ENCODE measurements around the gene INPP1. TPM values are rescaled to one million over a fixed set of nuclear protein-coding genes. Genes with fewer than 3 reads are reported as not detected.

Gene INPP1
- total RNA-seq, 1 experiment from 2014 or later: 4.0 TPM

DNA sequence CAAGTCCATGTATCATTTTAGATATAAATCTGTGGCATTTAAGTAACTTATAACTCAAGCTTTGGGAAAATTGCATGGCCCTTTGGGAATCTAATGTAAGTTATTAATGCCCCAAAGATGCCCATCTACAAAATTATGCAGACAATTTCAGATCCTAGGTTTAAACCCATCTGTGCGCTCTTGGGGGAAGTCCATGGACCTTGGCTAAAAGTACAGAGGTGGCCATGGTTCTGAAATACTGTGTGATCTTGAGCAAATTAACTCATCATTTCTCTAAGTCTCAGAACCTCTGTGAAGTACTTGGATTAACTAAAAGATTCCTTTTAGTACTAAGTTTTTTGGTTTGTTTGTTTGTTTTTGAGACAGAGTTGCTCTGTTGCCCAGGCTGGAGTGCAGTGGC is 19.5 kb downstream of the INPP1 start:
- Histone ChIP-seq H2AFZ (ENCODE audit: low read length) (no peak overlapping the region), H3K4me2 (ENCODE audit: low read length) (no peak overlapping the region), H3F3A (ENCODE audit: low read length, unreplicated experiment) (no peaks in the 10 kb centered on the region), H3K27me3 (ENCODE audit: low read length) (no peaks in the 10 kb centered on the region), H3K9me2 (replicated peaks; ENCODE audit: low read length) (no peaks in the 10 kb centered on the region), H3K9ac (ENCODE audit: low read length) (no peak overlapping the region), H3K4me3 (ENCODE audit: low read length) (no peak overlapping the region), H3K27ac (ENCODE audit: low read length) (no peak overlapping the region), H3K36me3 (ENCODE audit: low read depth, low read length) (no peaks in the 10 kb centered on the region), H3K79me2 (ENCODE audit: low read length) (no peaks in the 10 kb centered on the region), H3K9me3 (ENCODE audit: low read length) (no peaks in the 10 kb centered on the region), H4K20me1 (ENCODE audit: low read length) (no peaks in the 10 kb centered on the region), H3K4me1 (ENCODE audit: insufficient read depth, low read length) (no peaks in the 10 kb centered on the region)
- ATAC-seq (no peak), DNase-seq (no peak)
- POLR2A ChIA-PET (ENCODE audit: unreplicated experiment): no interaction called here
- CTCF ChIA-PET: no interaction called here
- no TSS peak for BruUV-seq (replicated peaks)
- TF ChIP-seq EZH2 (IDR thresholded peaks at IDR 0.05; ENCODE audit: low read length, unreplicated experiment) (no peak), EZH2phosphoT487 (IDR thresholded peaks at IDR 0.05; ENCODE audit: borderline replicate concordance, low read length) (no peak)
- TF ChIP-seq, protein P1, sequence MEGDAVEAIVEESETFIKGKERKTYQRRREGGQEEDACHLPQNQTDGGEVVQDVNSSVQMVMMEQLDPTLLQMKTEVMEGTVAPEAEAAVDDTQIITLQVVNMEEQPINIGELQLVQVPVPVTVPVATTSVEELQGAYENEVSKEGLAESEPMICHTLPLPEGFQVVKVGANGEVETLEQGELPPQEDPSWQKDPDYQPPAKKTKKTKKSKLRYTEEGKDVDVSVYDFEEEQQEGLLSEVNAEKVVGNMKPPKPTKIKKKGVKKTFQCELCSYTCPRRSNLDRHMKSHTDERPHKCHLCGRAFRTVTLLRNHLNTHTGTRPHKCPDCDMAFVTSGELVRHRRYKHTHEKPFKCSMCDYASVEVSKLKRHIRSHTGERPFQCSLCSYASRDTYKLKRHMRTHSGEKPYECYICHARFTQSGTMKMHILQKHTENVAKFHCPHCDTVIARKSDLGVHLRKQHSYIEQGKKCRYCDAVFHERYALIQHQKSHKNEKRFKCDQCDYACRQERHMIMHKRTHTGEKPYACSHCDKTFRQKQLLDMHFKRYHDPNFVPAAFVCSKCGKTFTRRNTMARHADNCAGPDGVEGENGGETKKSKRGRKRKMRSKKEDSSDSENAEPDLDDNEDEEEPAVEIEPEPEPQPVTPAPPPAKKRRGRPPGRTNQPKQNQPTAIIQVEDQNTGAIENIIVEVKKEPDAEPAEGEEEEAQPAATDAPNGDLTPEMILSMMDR (conservative IDR thresholded peaks at IDR 0.05; ENCODE audit: low read depth, low read length): no peak
- intact Hi-C loops (cut with micrococcal nuclease): no loop called here

DNA sequence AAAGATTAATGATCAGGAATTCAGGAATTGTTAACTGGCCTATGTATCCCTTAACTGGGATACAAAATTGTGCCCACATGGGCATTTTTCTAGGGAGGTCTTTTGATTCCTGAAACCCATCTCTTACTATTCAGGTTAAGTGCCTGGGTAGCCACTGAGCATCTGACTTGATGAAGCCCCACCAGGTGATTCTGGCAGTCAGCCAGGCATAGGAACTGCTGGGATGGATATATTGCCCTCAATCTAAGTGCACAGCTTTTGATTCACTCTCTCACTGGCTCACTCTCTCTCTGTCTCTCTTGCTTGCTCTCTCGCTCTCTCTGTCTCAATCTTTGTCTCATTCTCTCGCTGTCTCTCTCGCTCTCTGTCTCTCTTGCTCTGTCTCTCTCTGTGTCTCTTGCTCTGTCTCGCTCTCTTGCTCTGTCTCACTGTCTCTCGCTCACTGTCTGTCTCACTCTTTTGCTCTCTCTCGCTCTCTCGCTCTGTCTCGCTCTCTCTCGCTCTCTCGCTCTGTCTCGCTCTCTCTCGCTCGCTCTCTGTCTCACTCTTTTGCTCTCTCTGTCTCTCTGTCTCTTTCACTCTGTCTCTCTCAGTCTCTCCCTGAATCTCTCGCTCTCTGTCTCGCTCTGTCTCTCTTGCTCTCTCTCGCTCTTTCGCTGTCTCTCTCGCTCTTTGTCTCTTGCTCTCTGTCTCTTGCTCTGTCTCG is 22.3 kb downstream of the INPP1 start:
- no peaks in the 10 kb centered on the region for H3K36me3 ChIP-seq (ENCODE audit: low read depth, low read length)
- no peak overlapping the region for H3K27ac ChIP-seq (ENCODE audit: low read length)
- H4K20me1 ChIP-seq (ENCODE audit: low read length): no peaks in the 10 kb centered on the region
- no peaks in the 10 kb centered on the region for H3K79me2 ChIP-seq (ENCODE audit: low read length)
- CTCF ChIA-PET: no interaction called here
- H2AFZ ChIP-seq (ENCODE audit: low read length): no peak overlapping the region
- no peak overlapping the region for H3K9ac ChIP-seq (ENCODE audit: low read length)
- no TSS peak for BruUV-seq (replicated peaks)
- H3F3A ChIP-seq (ENCODE audit: low read length, unreplicated experiment): no peaks in the 10 kb centered on the region
- no peak for DNase-seq
- POLR2A ChIA-PET (ENCODE audit: unreplicated experiment): no interaction called here
- TF ChIP-seq EZH2phosphoT487 (IDR thresholded peaks at IDR 0.05; ENCODE audit: borderline replicate concordance, low read length) (no peak), EZH2 (IDR thresholded peaks at IDR 0.05; ENCODE audit: low read length, unreplicated experiment) (no peak)
- TF ChIP-seq, protein P1 (conservative IDR thresholded peaks at IDR 0.05; ENCODE audit: low read depth, low read length): no peak
- H3K27me3 ChIP-seq (ENCODE audit: low read length): no peaks in the 10 kb centered on the region
- H3K4me3 ChIP-seq (ENCODE audit: low read length): no peak overlapping the region
- intact Hi-C loops (cut with micrococcal nuclease): no loop called here
- H3K4me1 ChIP-seq (ENCODE audit: insufficient read depth, low read length): no peaks in the 10 kb centered on the region
- no peaks in the 10 kb centered on the region for H3K9me2 ChIP-seq (replicated peaks; ENCODE audit: low read length)
- ATAC-seq: no peak
- H3K9me3 ChIP-seq (ENCODE audit: low read length): no peaks in the 10 kb centered on the region
- no peak overlapping the region for H3K4me2 ChIP-seq (ENCODE audit: low read length)

DNA sequence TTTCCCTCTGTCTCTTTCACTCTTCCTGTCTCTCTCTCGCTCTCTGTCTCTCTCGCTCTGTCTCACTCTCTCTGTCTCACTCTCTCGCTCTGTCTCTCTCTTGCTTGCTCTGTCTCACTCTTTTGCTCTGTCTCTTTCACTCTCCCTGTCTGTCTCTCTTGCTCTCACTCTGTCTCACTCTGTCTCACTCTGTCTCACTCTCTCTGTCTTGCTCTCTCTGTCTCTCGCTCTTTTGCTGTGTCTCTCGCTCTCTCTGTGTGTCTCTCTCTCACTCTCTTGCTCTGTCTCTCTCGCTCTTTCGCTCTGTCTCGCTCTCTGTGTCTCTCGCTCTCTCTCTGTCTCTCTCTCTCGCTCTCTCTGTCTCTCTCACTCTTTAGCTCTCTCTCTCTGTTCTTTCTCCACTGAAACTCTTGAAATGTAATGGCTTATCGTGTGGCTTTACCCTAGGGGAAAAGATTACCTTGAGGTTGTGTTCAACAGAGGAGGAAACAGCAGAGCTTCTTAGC is 22.9 kb downstream of the INPP1 start:
- no peak overlapping the region for H3K4me2 ChIP-seq (ENCODE audit: low read length)
- H3F3A ChIP-seq (ENCODE audit: low read length, unreplicated experiment): no peaks in the 10 kb centered on the region
- DNase-seq (no peak), ATAC-seq (no peak)
- no peaks in the 10 kb centered on the region for H3K4me1 ChIP-seq (ENCODE audit: insufficient read depth, low read length)
- no peaks in the 10 kb centered on the region for H3K9me3 ChIP-seq (ENCODE audit: low read length)
- H3K4me3 ChIP-seq (ENCODE audit: low read length): no peak overlapping the region
- intact Hi-C loops (cut with micrococcal nuclease): no loop called here
- ChIA-PET POLR2A (ENCODE audit: unreplicated experiment) (no interaction called here), CTCF (no interaction called here)
- H3K9me2 ChIP-seq (replicated peaks; ENCODE audit: low read length): no peaks in the 10 kb centered on the region
- no peak overlapping the region for H3K9ac ChIP-seq (ENCODE audit: low read length)
- TF ChIP-seq EZH2 (IDR thresholded peaks at IDR 0.05; ENCODE audit: low read length, unreplicated experiment) (no peak), EZH2phosphoT487 (IDR thresholded peaks at IDR 0.05; ENCODE audit: borderline replicate concordance, low read length) (no peak)
- TF ChIP-seq, protein P1 (conservative IDR thresholded peaks at IDR 0.05; ENCODE audit: low read depth, low read length): no peak
- no peaks in the 10 kb centered on the region for H3K27me3 ChIP-seq (ENCODE audit: low read length)
- no peaks in the 10 kb centered on the region for H4K20me1 ChIP-seq (ENCODE audit: low read length)
- H3K79me2 ChIP-seq (ENCODE audit: low read length): no peaks in the 10 kb centered on the region
- no peak overlapping the region for H2AFZ ChIP-seq (ENCODE audit: low read length)
- no peak overlapping the region for H3K27ac ChIP-seq (ENCODE audit: low read length)
- BruUV-seq (replicated peaks): no TSS peak
- no peaks in the 10 kb centered on the region for H3K36me3 ChIP-seq (ENCODE audit: low read depth, low read length)

All from PC-3 (cell line).